Activated CD8-positive, alpha-beta memory T cell treated with anti-CD3 and anti-CD28 coated beads, Interleukin-2, amount 50 U/mL, for 48 hours (primary cell): Measurements from ENCODE around the gene KRTAP12-3.
"Not testable (repeated sequence)": the region's sequence is repeated elsewhere in the genome, so short reads cannot be mapped to it uniquely, and the experiment has no call there.

Experiments used
- DNase-seq: peaks from one replicate; pipeline ENCODE4 v3.0.0-alpha.2; 2020

KRTAP12-3 gene

GRCh38 chr21:44627831-44628233, 29.9 kb upstream of the KRTAP12-3 start:
- DNase-seq: not testable (repeated sequence)

GRCh38 chr21:44628707-44629391, 28.9 kb upstream of the KRTAP12-3 start:
- no peak for DNase-seq

- no peak for DNase-seq
These were observed 27.3 kb upstream of the KRTAP12-3 start for GRCh38 chr21:44630440-44630839.

GRCh38 chr21:44632067-44632466, 25.7 kb upstream of the KRTAP12-3 start:
- no peak for DNase-seq

GRCh38 chr21:44636209-44637017, 21.3 kb upstream of the KRTAP12-3 start:
- DNase-seq: no peak

- no peak for DNase-seq
These were observed 20.5 kb upstream of the KRTAP12-3 start, which contains the start of gene KRTAP10-10 for GRCh38 chr21:44637018-44637850. Gene KRTAP10-10, plus strand, starts transcription at chr21:44637356. Its CDS starts 62 bp downstream, at chr21:44637418.

GRCh38 chr21:44637851-44638348, 19.8 kb upstream of the KRTAP12-3 start:
- not testable (repeated sequence) for DNase-seq

GRCh38 chr21:44638506-44639330, 19.0 kb upstream of the KRTAP12-3 start:
- DNase-seq: not testable (repeated sequence)

GRCh38 chr21:44639331-44639655, 18.4 kb upstream of the KRTAP12-3 start:
- no peak for DNase-seq

GRCh38 chr21:44640761-44641160, 17.0 kb upstream of the KRTAP12-3 start:
- no peak for DNase-seq

GRCh38 chr21:44643741-44644310, 13.9 kb upstream of the KRTAP12-3 start:
- DNase-seq: no peak

GRCh38 chr21:44644878-44645277, 12.9 kb upstream of the KRTAP12-3 start:
- no peak for DNase-seq

GRCh38 chr21:44646366-44647221, 11.1 kb upstream of the KRTAP12-3 start, which contains the start of gene KRTAP10-11:
Gene KRTAP10-11, plus strand, starts transcription at chr21:44646414. Its CDS starts 45 bp downstream, at chr21:44646459.
- DNase-seq: not testable (repeated sequence)

GRCh38 chr21:44647222-44647552, 10.5 kb upstream of the KRTAP12-3 start:
- DNase-seq: no peak

GRCh38 chr21:44648557-44649311, 9.0 kb upstream of the KRTAP12-3 start:
- DNase-seq: no peak

- no peak for DNase-seq
These were observed 8.1 kb upstream of the KRTAP12-3 start for GRCh38 chr21:44649521-44650100.

- no peak for DNase-seq
These were observed 7.3 kb upstream of the KRTAP12-3 start for GRCh38 chr21:44650265-44650972.

- no peak for DNase-seq
These were observed 6.6 kb upstream of the KRTAP12-3 start for GRCh38 chr21:44650973-44651675.
